ENCODE measurements around the gene NPTX2.

Gene NPTX2

GRCh38 chr7:98674461-98674860 is 57.4 kb downstream of the NPTX2 start:
- H3K27me3 ChIP-seq (ENCODE audit: low read depth) = no peaks in the 10 kb centered on the region
- H3K36me3 ChIP-seq (replicated peaks) = no peaks in the 10 kb centered on the region
- H3K4me3 ChIP-seq = no peak overlapping the region
- no peaks in the 10 kb centered on the region for H3K4me1 ChIP-seq
- no peaks in the 10 kb centered on the region for H3K9me3 ChIP-seq
- DNase-seq (ENCODE audit: low spot score in 2 of 2) = no peak
- in situ Hi-C loops (cut with MboI; ENCODE audit: low sequenced_read_pairs) = no loop called here

- no peak for DNase-seq (ENCODE audit: low spot score in 2 of 2)
- Histone ChIP-seq H3K27me3 (ENCODE audit: low read depth) (no peaks in the 10 kb centered on the region), H3K4me3 (no peak overlapping the region), H3K9me3 (no peaks in the 10 kb centered on the region), H3K4me1 (no peaks in the 10 kb centered on the region), H3K36me3 (replicated peaks) (no peaks in the 10 kb centered on the region)
- in situ Hi-C loops (cut with MboI; ENCODE audit: low sequenced_read_pairs) = no loop called here
Observed at GRCh38 chr7:98674881-98675280, 57.8 kb downstream of the NPTX2 start.

GRCh38 chr7:98678215-98678614 is 61.1 kb downstream of the NPTX2 start:
- H3K27me3 ChIP-seq (ENCODE audit: low read depth) = no peaks in the 10 kb centered on the region
- H3K4me3 ChIP-seq = no peak overlapping the region
- H3K9me3 ChIP-seq = no peaks in the 10 kb centered on the region
- in situ Hi-C loops (cut with MboI; ENCODE audit: low sequenced_read_pairs) = no loop called here
- DNase-seq (ENCODE audit: low spot score in 2 of 2) = no peak
- H3K4me1 ChIP-seq = no peaks in the 10 kb centered on the region
- no peaks in the 10 kb centered on the region for H3K36me3 ChIP-seq (replicated peaks)
